ENCODE data around the gene TENM3. TPM values are rescaled to one million over a fixed set of nuclear protein-coding genes. Genes with fewer than 3 reads are reported as not detected.

The TENM3 gene
- total and polyA plus RNA-seq, 2 of the 8 experiments (the other 6 are each of a cell fraction or from before 2014, with no cell fraction given): 36.9 to 69.3 TPM

GRCh38 chr4:182420189-182420588 is 177.0 kb downstream of the TENM3 start:
- H3K4me2 ChIP-seq (ENCODE audit: insufficient read depth in 1 of 2, low read depth in 2 of 2, low read length in 2 of 2): no peak overlapping the region
- FAIRE-seq: no peak
- no peak overlapping the region for H3K4me3 ChIP-seq (ENCODE audit: extremely low read depth in 1 of 4, insufficient read depth in 2 of 4, low read depth in 3 of 4, low read length in 4 of 4)
- H2BK20ac ChIP-seq (ENCODE audit: low read length): no peak overlapping the region
- no peak overlapping the region for H2BK15ac ChIP-seq (ENCODE audit: low read length)
- no peak overlapping the region for H3K27ac ChIP-seq (ENCODE audit: low read depth, low read length)
- H3K23me2 ChIP-seq (ENCODE audit: low read depth, low read length): no peaks in the 10 kb centered on the region
- 92% methylated on average over 7 of the region's 7 CpGs; no CpG with 5 or more reads in 1 of the 2 experiments for WGBS, 2 experiments (ENCODE audit: extremely low coverage in 1 of 2, insufficient coverage in 1 of 2, insufficient read length in 1 of 2, insufficient replicate concordance in 2 of 2, low coverage in 1 of 2, low lambda C conversion rate in 2 of 2, missing lambda C conversion rate in 1 of 2)
- H3K4ac ChIP-seq (replicated peaks; ENCODE audit: insufficient read length, low read depth, low read length): no peak overlapping the region
- no peak overlapping the region for H2BK120ac ChIP-seq (replicated peaks; ENCODE audit: low read depth, low read length)
- H2BK5ac ChIP-seq (ENCODE audit: low read depth, low read length): no peak overlapping the region
- no peak overlapping the region for H3K56ac ChIP-seq (replicated peaks; ENCODE audit: insufficient read length, low read depth, low read length)
- no peaks in the 10 kb centered on the region for H4K20me1 ChIP-seq (replicated peaks in 1 of 2; ENCODE audit: control insufficient read depth in 1 of 2, insufficient read depth in 2 of 2, low read length in 2 of 2)
- H3K23ac ChIP-seq (ENCODE audit: insufficient read length): no peak overlapping the region
- H4K91ac ChIP-seq (replicated peaks; ENCODE audit: insufficient read length, low read length): no peak overlapping the region
- H3K18ac ChIP-seq (ENCODE audit: extremely low read depth, low read length): no peak overlapping the region
- no peak overlapping the region for H2AK5ac ChIP-seq (ENCODE audit: low read depth, low read length)
- no peaks in the 10 kb centered on the region; a peak in 1 of 4 replicates for H3K9me3 ChIP-seq (ENCODE audit: insufficient read depth in 2 of 2, low read depth in 1 of 2, low read length in 1 of 2)
- no peak for DNase-seq (ENCODE audit: low read depth in 1 of 2, low spot score in 2 of 2)
- no peak overlapping the region for H3K14ac ChIP-seq (ENCODE audit: insufficient read length)
- H3K36me3 ChIP-seq (ENCODE audit: control insufficient read depth in 2 of 4, insufficient read depth in 4 of 4, low read length in 3 of 4): no peaks in the 10 kb centered on the region
- no peak overlapping the region for H2AFZ ChIP-seq (ENCODE audit: low read length)
- peaks cover 0 to 7% (median 1%) of the 10 kb centered on the region in 4 experiments; a peak in 2 of 7 replicates for H3K4me1 ChIP-seq (replicated peaks in 1 of 4; ENCODE audit: control insufficient read depth in 3 of 4, insufficient read depth in 4 of 4, low read length in 3 of 4)
- H3K79me2 ChIP-seq (ENCODE audit: control insufficient read depth in 1 of 2, insufficient read depth in 2 of 2, low read length in 2 of 2): no peaks in the 10 kb centered on the region
- H3K79me1 ChIP-seq (ENCODE audit: low read depth, low read length): no peaks in the 10 kb centered on the region
- ChIA-PET CTCF (ENCODE audit: partially characterized antibody) (no interaction called here), POLR2A (ENCODE audit: partially characterized antibody) (no interaction called here)
- no peak overlapping the region for H3K9ac ChIP-seq (replicated peaks in 1 of 4; ENCODE audit: extremely low read depth in 1 of 4, low read depth in 3 of 4, low read length in 3 of 4)
- TF ChIP-seq PHF8 (conservative IDR thresholded peaks at IDR 0.05; ENCODE audit: low read depth, low read length): no peak
- no peak for TF ChIP-seq SAP30 (IDR thresholded peaks at IDR 0.05; ENCODE audit: insufficient read depth, insufficient replicate concordance, low read length)
- H3K27me3 ChIP-seq (replicated peaks in 1 of 4; ENCODE audit: control insufficient read depth in 3 of 4, extremely low read depth in 1 of 4, insufficient read depth in 3 of 4, low read length in 3 of 4): no peaks in the 10 kb centered on the region
- no peak overlapping the region for H4K5ac ChIP-seq (ENCODE audit: insufficient read length, low read depth, low read length)
- no peak overlapping the region for H4K8ac ChIP-seq (ENCODE audit: extremely low read depth, insufficient read depth, low read length)
- no peak overlapping the region for H2BK12ac ChIP-seq (ENCODE audit: low read depth, low read length)
